HTR-8/SVneo (cell line): Measurements from ENCODE around the gene MYO5B.
"Not testable (repeated sequence)": the region's sequence is repeated elsewhere in the genome, so short reads cannot be mapped to it uniquely, and the experiment has no call there.

Experiments
- DNase-seq: peaks from one replicate; pipeline ENCODE4 v3.0.0; 2011; ENCODE audit warnings: low spot score, mixed read lengths; ENCODE audit not compliant: insufficient read length
- FAIRE-seq: peaks from 2 replicates; lab custom pipeline; 2011; peaks lifted over from hg19 to GRCh38; lab: Jason Lieb, UNC

MYO5B gene

GRCh38 chr18:49832221-49832647 lies 362.7 kb downstream of the MYO5B start:
- FAIRE-seq (no peak), DNase-seq (no peak)

GRCh38 chr18:49827996-49828395 lies 367.0 kb downstream of the MYO5B start:
- FAIRE-seq (no peak), DNase-seq (no peak)

- FAIRE-seq: no peak
- no peak for DNase-seq
These were observed 374.9 kb downstream of the MYO5B start for GRCh38 chr18:49819823-49820671.

GRCh38 chr18:49819071-49819662 lies 375.8 kb downstream of the MYO5B start:
- no peak for FAIRE-seq

DNA sequence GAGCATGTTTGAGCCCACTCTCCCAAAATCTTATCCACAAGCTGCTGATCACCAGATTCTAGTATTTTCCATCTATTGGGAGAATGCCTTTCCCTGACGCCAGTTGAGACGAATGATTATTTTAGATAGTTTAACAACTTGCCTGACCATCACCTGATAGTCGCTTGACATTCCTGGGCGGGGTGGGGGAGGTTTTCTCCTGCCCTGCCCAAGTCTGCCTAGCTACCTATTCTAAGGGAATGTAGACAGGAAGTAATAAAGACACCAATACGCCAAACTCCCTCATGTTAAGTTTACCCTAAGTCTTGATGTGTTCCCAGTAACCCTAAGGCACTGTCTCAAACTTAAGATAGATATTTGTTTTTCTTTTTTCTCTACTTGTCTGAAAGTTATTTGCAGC lies 377.0 kb downstream of the MYO5B start:
- no peak for FAIRE-seq
- DNase-seq: no peak

More at GRCh38 chr18:49819071-49819662, 375.8 kb downstream of the MYO5B start:
- DNase-seq: no peak

- FAIRE-seq (no peak), DNase-seq (no peak)
These were observed 379.0 kb downstream of the MYO5B start for GRCh38 chr18:49815927-49816326.

DNA sequence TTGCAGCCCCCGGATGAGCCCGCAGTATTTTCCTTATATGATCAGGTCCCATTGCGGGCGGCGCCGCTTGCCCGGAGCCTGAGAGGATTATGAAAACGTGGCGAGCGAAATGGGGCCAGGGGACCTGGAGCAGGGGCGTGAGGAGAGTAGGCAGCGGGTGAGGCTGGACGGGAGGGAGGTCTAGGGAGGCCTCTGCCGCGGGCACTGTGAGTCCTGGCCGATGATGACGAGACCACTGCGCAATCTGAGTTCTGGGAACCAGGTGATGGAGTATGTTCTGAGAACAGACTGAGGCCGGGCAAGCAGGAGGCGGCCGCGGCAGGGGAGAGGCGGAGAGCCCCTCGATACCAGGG lies 380.8 kb downstream of the MYO5B start:
- no peak for FAIRE-seq

DNA sequence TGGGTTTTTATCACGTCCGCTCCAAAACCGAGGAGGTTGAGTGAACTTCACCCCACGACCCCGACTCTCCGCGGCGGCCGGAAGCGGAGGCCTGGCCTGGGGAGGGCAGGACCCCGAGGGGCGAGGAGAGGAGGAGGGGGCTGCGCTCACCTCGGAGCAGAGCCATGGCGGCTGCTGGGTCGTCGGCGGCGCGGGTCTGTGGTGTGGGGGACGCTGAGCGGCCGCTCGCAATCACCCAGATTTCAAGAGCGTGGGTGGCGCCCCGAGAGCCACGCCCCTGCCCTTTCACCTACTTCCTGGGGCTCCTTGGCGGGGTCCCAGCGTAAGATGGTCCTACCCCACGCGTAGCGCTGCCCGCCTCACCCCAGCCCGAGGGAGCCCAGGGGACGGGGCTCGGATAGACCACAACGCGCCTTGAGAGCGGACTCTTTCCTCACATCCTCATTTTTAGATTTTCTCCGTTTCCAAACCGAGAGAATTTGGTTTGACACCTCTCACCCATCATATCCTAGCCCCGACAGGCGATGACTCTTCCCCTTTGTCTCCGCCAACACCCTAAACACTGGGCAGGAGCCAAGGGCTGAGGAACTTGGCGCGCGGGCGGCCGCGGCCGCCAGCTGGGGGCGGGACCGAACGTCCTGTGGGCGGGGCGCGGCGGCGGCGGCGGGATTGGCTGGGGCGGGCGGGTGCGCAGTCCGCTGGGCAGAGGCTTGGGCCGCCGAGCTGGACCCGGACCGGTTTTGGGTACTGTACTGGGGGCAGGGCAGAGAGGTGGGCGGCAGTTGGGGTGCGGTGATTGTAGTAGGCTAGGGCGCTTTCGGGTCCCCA lies 381.4 kb downstream of the MYO5B start, which contains the start of gene ACAA2:
Gene ACAA2 (minus strand): TSS at position 215 of the 828 bp plus-strand sequence. CDS start 49 bp downstream, at position 166.
- FAIRE-seq (no peak), DNase-seq (peak; percentile 67)

More for the DNA sequence above, 380.8 kb downstream of the MYO5B start:
- peak; percentile 20 for DNase-seq

DNA sequence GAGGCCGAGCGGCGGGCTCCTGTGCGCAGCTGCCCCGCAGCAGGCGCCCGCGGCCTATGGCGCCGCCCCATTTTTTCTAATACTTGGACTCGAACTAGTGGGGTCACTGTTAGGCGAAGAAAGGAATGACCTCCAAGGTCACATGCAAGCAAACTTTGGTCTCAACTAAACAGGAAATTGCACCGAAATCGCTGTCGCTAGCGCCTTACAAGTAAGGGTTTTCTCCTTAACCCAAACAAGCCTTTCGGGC lies 382.0 kb downstream of the MYO5B start:
- DNase-seq: no peak
- FAIRE-seq: no peak

- FAIRE-seq (no peak), DNase-seq (no peak)
These were observed 382.5 kb downstream of the MYO5B start for GRCh38 chr18:49812286-49813068.

DNA sequence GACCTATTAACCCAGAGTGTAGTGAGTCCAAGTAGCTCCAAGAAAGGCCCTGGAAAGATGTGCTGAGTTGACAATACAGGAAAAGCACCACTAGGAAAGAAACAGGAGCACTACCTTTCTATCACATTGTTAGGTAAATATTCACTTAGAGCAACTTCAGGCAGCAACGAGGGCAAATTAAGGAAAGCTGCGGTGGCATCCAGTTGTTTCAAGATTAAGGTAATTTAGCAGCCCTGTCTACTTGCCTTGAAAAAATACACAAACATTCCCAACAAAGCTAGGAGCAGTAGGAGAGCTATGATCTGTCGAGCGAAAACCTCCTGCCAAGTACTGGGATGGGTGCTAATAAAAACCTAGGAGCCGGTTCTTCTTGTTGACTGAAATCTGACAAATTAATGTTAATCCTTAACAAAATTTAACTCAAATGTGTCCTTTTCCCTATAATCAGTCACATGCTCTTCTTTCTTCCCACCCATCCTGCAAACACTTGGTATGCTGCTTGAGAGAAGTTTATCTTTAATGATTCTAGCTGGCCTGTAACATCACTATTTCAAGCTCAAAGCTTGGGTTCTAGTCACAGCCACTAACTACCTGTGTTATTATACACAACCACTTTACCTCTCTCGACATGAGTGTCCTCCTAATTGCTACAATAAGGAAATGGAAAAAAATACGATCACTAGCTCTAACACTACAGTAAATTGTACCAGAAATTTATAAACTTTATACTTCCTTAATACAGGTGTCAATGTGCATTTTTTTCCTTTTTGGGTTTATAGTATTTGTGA lies 383.6 kb downstream of the MYO5B start:
- DNase-seq (no peak), FAIRE-seq (no peak)

DNA sequence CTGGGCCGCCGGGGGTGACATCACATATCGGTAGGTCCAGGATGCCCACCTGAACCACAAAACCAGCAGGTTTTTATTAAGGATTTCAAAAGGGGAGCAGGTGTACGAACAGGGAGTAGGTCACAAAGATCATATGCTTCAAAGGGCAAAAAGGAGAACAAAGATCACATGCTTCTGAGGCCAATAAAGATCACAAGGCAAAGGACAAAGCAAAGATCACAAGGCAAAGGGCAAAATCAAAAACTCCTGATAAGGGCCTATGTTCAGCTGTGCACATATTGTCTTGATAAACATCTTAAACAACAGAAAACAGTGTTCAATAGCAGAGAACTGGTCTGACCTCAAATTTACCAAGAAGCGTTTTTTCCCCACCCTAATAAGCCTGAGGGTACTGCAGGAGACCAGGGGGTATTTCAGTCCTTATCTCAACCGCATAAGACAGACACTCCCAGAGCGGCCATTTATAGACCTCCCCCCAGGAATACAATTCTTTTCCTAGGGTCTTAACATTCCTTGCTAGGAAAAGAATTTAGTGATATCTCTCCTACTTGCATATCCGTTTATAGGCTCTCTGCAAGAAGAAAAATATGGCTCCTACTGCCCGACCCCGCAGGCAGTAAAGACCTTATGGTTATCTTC lies 386.3 kb downstream of the MYO5B start:
- not testable (repeated sequence) for FAIRE-seq, DNase-seq

GRCh38 chr18:49804096-49804495 lies 390.9 kb downstream of the MYO5B start:
- FAIRE-seq: no peak
- no peak for DNase-seq

GRCh38 chr18:49802623-49803022 lies 392.3 kb downstream of the MYO5B start:
- no peak for DNase-seq
- FAIRE-seq: no peak

DNA sequence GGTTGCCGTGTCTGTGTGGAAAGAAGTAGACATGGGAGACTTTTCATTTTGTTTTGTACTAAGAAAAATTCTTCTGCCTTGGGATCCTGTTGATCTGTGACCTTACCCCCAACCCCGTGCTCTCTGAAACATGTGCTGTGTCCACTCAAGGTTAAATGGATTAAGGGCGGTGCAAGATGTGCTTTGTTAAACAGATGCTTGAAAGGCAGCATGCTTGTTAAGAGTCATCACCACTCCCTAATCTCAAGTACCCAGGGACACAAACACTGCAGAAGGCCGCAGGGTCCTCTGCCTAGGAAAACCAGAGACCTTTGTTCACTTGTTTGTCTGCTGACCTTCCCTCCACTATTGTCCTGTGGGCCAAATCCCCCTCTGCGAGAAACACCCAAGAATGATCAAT lies 394.5 kb downstream of the MYO5B start:
- FAIRE-seq, DNase-seq: not testable (repeated sequence)

GRCh38 chr18:49799806-49800205 lies 395.1 kb downstream of the MYO5B start:
- FAIRE-seq, DNase-seq: not testable (repeated sequence)

DNA sequence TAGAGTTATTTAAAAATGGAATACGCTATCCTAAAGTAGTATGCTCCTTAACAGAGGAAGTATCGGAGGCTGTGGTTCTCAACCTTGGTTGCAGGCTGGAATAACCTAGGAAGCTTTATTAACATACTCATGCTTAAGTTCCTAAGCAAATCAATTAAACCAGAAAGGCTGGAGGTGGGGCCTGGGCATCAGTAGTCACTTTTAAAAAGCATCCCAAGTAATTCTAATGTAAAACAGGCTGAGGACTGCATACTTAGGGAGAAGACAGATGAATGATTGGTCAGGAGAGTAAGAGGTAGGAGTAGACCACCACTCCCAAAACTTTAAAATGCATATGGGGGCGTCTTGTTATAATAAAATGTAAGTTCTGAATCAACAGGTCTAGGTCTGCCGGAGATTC lies 396.9 kb downstream of the MYO5B start:
- no peak for FAIRE-seq
- DNase-seq: no peak

DNA sequence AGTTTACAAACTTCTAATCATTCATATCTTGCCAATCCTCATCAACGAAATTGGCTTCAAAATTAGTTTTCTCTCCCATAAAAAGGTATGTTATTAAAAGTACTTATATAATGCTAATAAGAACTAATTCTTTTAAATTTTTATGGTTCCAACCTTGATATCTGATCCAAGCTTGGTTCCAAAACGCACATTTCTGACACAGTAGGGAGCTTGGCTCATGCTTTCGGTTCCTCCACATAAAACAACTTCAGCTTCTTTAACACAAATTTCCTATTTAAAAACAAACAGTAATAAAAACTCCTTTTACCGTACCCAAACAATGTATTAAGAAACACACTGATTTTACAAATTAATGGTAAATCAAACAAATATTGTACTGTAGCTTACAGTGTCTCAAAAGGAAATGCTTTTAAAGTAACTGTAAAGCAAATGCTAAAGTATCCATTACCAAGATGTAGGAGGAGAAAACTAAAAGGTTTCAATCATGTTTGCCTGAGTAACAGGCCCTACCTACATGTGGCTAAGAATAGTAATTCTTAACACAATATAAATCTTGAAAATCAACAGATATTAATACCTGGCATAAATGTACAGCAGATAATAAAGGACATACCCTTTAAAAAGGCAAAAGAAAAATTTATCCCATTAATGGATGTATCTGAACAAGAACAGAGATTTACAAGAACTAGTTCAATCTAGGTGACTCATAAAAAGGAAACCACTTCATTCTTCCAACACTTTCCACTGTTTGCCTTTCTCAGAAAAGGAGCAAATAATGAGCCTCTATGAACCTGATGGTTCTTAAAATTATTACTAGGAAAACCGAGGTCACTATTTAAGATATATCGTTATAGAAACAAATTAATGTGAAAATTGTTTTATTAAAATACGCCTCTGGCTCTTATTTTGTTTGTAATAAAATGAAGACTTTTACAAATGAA lies 399.1 kb downstream of the MYO5B start:
- no peak for DNase-seq

More for the DNA sequence above, 399.1 kb downstream of the MYO5B start:
- FAIRE-seq: no peak
